PC-3 (cell line): ENCODE measurements around the gene KRT35.

Source experiments
- CTCF ChIP-seq: fragments of 300-600 bp; sonication (generic); conservative IDR thresholded peaks from 2 replicates; pipeline ENCODE4 v1.5.1; 2017; ENCODE audit warnings: antibody characterized with exemption, low read depth, mild to moderate bottlenecking, low read length
- EZH2 ChIP-seq: fragments of 300-600 bp; sonication (generic); IDR thresholded peaks from one replicate; pipeline ENCODE4 v1.6.1; 2017; ENCODE audit warnings: antibody characterized with exemption, mild to moderate bottlenecking, low read length; ENCODE audit not compliant: unreplicated experiment
- EZH2phosphoT487 ChIP-seq: fragments of 300-600 bp; sonication (generic); IDR thresholded peaks from 2 replicates; pipeline ENCODE4 v1.6.1; 2018; ENCODE audit warnings: mild to moderate bottlenecking, antibody characterized with exemption, low read length, borderline replicate concordance

- TF ChIP-seq CTCF: no peak
- TF ChIP-seq EZH2phosphoT487: no peak
- no peak for TF ChIP-seq EZH2
Observed at GRCh38 chr17:41507315-41507880, 26.4 kb upstream of the KRT35 start.
